ENCODE data around the gene PARD3B. TPM values are rescaled to one million over a fixed set of nuclear protein-coding genes. Genes with fewer than 3 reads are reported as not detected.

PARD3B gene
- total RNA-seq, 1 experiment from 2014 or later, result 0.37 TPM

GRCh38 chr2:204670124-204670523 is 124.8 kb downstream of the PARD3B start:
- no peak for DNase-seq (ENCODE audit: low read depth, low spot score)
- in situ Hi-C loops (cut with HindIII; ENCODE audit: low pct_unique_long_range_greater_than_20kb, low sequenced_read_pairs), result no loop called here

GRCh38 chr2:204670756-204671155 is 125.5 kb downstream of the PARD3B start:
- in situ Hi-C loops (cut with HindIII; ENCODE audit: low pct_unique_long_range_greater_than_20kb, low sequenced_read_pairs), result no loop called here
- no peak for DNase-seq (ENCODE audit: low read depth, low spot score)

GRCh38 chr2:204672772-204673171 is 127.5 kb downstream of the PARD3B start:
- DNase-seq (ENCODE audit: low read depth, low spot score), result no peak
- in situ Hi-C loops (cut with HindIII; ENCODE audit: low pct_unique_long_range_greater_than_20kb, low sequenced_read_pairs), result no loop called here

GRCh38 chr2:204673877-204674276 is 128.6 kb downstream of the PARD3B start:
- in situ Hi-C loops (cut with HindIII; ENCODE audit: low pct_unique_long_range_greater_than_20kb, low sequenced_read_pairs), result no loop called here
- DNase-seq (ENCODE audit: low read depth, low spot score), result no peak

- DNase-seq (ENCODE audit: low read depth, low spot score), result no peak
- in situ Hi-C loops (cut with HindIII; ENCODE audit: low pct_unique_long_range_greater_than_20kb, low sequenced_read_pairs), result no loop called here
These were observed 132.8 kb downstream of the PARD3B start for GRCh38 chr2:204678031-204678430.

GRCh38 chr2:204680576-204680975 is 135.3 kb downstream of the PARD3B start:
- in situ Hi-C loops (cut with HindIII; ENCODE audit: low pct_unique_long_range_greater_than_20kb, low sequenced_read_pairs), result no loop called here
- DNase-seq (ENCODE audit: low read depth, low spot score), result no peak

GRCh38 chr2:204681412-204681811 is 136.1 kb downstream of the PARD3B start:
- DNase-seq (ENCODE audit: low read depth, low spot score), result no peak
- in situ Hi-C loops (cut with HindIII; ENCODE audit: low pct_unique_long_range_greater_than_20kb, low sequenced_read_pairs), result no loop called here

- in situ Hi-C loops (cut with HindIII; ENCODE audit: low pct_unique_long_range_greater_than_20kb, low sequenced_read_pairs), result no loop called here
- DNase-seq (ENCODE audit: low read depth, low spot score), result no peak
These were observed 138.1 kb downstream of the PARD3B start for GRCh38 chr2:204683384-204683783.

GRCh38 chr2:204686406-204686805 is 141.1 kb downstream of the PARD3B start:
- DNase-seq (ENCODE audit: low read depth, low spot score), result no peak
- in situ Hi-C loops (cut with HindIII; ENCODE audit: low pct_unique_long_range_greater_than_20kb, low sequenced_read_pairs), result no loop called here

GRCh38 chr2:204687776-204688175 is 142.5 kb downstream of the PARD3B start:
- in situ Hi-C loops (cut with HindIII; ENCODE audit: low pct_unique_long_range_greater_than_20kb, low sequenced_read_pairs), result no loop called here
- DNase-seq (ENCODE audit: low read depth, low spot score), result no peak

- peak; percentile 83 for DNase-seq (ENCODE audit: low read depth, low spot score)
- in situ Hi-C loops (cut with HindIII; ENCODE audit: low pct_unique_long_range_greater_than_20kb, low sequenced_read_pairs), result no loop called here
These were observed 146.7 kb downstream of the PARD3B start for GRCh38 chr2:204691911-204692510.

GRCh38 chr2:204692790-204693189 is 147.5 kb downstream of the PARD3B start:
- in situ Hi-C loops (cut with HindIII; ENCODE audit: low pct_unique_long_range_greater_than_20kb, low sequenced_read_pairs), result no loop called here
- DNase-seq (ENCODE audit: low read depth, low spot score), result no peak

GRCh38 chr2:204693262-204693661 is 148.0 kb downstream of the PARD3B start:
- no peak for DNase-seq (ENCODE audit: low read depth, low spot score)
- in situ Hi-C loops (cut with HindIII; ENCODE audit: low pct_unique_long_range_greater_than_20kb, low sequenced_read_pairs), result no loop called here

GRCh38 chr2:204695506-204695905 is 150.2 kb downstream of the PARD3B start:
- DNase-seq (ENCODE audit: low read depth, low spot score), result no peak
- in situ Hi-C loops (cut with HindIII; ENCODE audit: low pct_unique_long_range_greater_than_20kb, low sequenced_read_pairs), result no loop called here

GRCh38 chr2:204696124-204696523 is 150.8 kb downstream of the PARD3B start:
- in situ Hi-C loops (cut with HindIII; ENCODE audit: low pct_unique_long_range_greater_than_20kb, low sequenced_read_pairs), result no loop called here
- DNase-seq (ENCODE audit: low read depth, low spot score), result no peak

GRCh38 chr2:204705243-204705932 is 160.1 kb downstream of the PARD3B start:
- DNase-seq (ENCODE audit: low read depth, low spot score), result no peak
- in situ Hi-C loops (cut with HindIII; ENCODE audit: low pct_unique_long_range_greater_than_20kb, low sequenced_read_pairs), result no loop called here

- in situ Hi-C loops (cut with HindIII; ENCODE audit: low pct_unique_long_range_greater_than_20kb, low sequenced_read_pairs), result no loop called here
- DNase-seq (ENCODE audit: low read depth, low spot score), result no peak
These were observed 161.7 kb downstream of the PARD3B start for GRCh38 chr2:204706939-204707338.

- DNase-seq (ENCODE audit: low read depth, low spot score), result no peak
- in situ Hi-C loops (cut with HindIII; ENCODE audit: low pct_unique_long_range_greater_than_20kb, low sequenced_read_pairs), result no loop called here
These were observed 167.9 kb downstream of the PARD3B start for GRCh38 chr2:204713211-204713610.

- in situ Hi-C loops (cut with HindIII; ENCODE audit: low pct_unique_long_range_greater_than_20kb, low sequenced_read_pairs), result no loop called here
- DNase-seq (ENCODE audit: low read depth, low spot score), result no peak
These were observed 170.1 kb downstream of the PARD3B start for GRCh38 chr2:204715361-204715760.
